Ishikawa (cell line): ENCODE results near the gene LYST.

ENCODE experiments used
- EGR1 ChIP-seq: IDR thresholded peaks from 2 replicates; pipeline ENCODE4 v1.6.1; 2012
- REST ChIP-seq: IDR thresholded peaks from 2 replicates; pipeline ENCODE4 v1.6.1; 2012; ENCODE audit warnings: low read depth, mild to moderate bottlenecking
- TAF1 ChIP-seq: IDR thresholded peaks from 2 replicates; pipeline ENCODE4 v1.6.1; 2012; ENCODE audit warnings: low read depth, mild to moderate bottlenecking

GRCh38 chr1:235613602-235614001 is 253.1 kb downstream of the LYST start:
- no peak for TF ChIP-seq REST
- TF ChIP-seq TAF1, result no peak
- TF ChIP-seq EGR1, result no peak
